ENCODE data around the gene CACNA1G.

CACNA1G gene

GRCh38 chr17:50521514-50521913 lies 39.0 kb upstream of the CACNA1G start:
- TF ChIP-seq TAF1 (IDR thresholded peaks at IDR 0.05; ENCODE audit: borderline replicate concordance, insufficient read depth, low read length) (no peak), FOXP2 (optimal IDR thresholded peaks at IDR 0.05; ENCODE audit: borderline replicate concordance, extremely low read depth, extremely low read length, insufficient read depth) (no peak), REST (IDR thresholded peaks at IDR 0.05; ENCODE audit: insufficient read depth in 1 of 2, low read depth in 2 of 2, low read length in 2 of 2) (no peak), SIN3A (IDR thresholded peaks at IDR 0.05; ENCODE audit: borderline replicate concordance, insufficient read depth, low read length) (no peak), POLR2AphosphoS5 (IDR thresholded peaks at IDR 0.05; ENCODE audit: low read depth, low read length) (no peak)

- no peak for TF ChIP-seq TAF1 (IDR thresholded peaks at IDR 0.05; ENCODE audit: borderline replicate concordance, insufficient read depth, low read length)
- no peak for TF ChIP-seq FOXP2 (optimal IDR thresholded peaks at IDR 0.05; ENCODE audit: borderline replicate concordance, extremely low read depth, extremely low read length, insufficient read depth)
- TF ChIP-seq POLR2AphosphoS5 (IDR thresholded peaks at IDR 0.05; ENCODE audit: low read depth, low read length), result no peak
- no peak for TF ChIP-seq SIN3A (IDR thresholded peaks at IDR 0.05; ENCODE audit: borderline replicate concordance, insufficient read depth, low read length)
- no peak for TF ChIP-seq REST (IDR thresholded peaks at IDR 0.05; ENCODE audit: insufficient read depth in 1 of 2, low read depth in 2 of 2, low read length in 2 of 2)
Observed at GRCh38 chr17:50522766-50523165, 37.7 kb upstream of the CACNA1G start.

GRCh38 chr17:50523208-50523607 lies 37.3 kb upstream of the CACNA1G start:
- TF ChIP-seq REST (IDR thresholded peaks at IDR 0.05; ENCODE audit: insufficient read depth in 1 of 2, low read depth in 2 of 2, low read length in 2 of 2), result no peak
- TF ChIP-seq FOXP2 (optimal IDR thresholded peaks at IDR 0.05; ENCODE audit: borderline replicate concordance, extremely low read depth, extremely low read length, insufficient read depth), result no peak
- TF ChIP-seq SIN3A (IDR thresholded peaks at IDR 0.05; ENCODE audit: borderline replicate concordance, insufficient read depth, low read length), result no peak
- no peak for TF ChIP-seq POLR2AphosphoS5 (IDR thresholded peaks at IDR 0.05; ENCODE audit: low read depth, low read length)
- TF ChIP-seq TAF1 (IDR thresholded peaks at IDR 0.05; ENCODE audit: borderline replicate concordance, insufficient read depth, low read length), result no peak

- no peak for TF ChIP-seq SIN3A (IDR thresholded peaks at IDR 0.05; ENCODE audit: borderline replicate concordance, insufficient read depth, low read length)
- TF ChIP-seq FOXP2 (optimal IDR thresholded peaks at IDR 0.05; ENCODE audit: borderline replicate concordance, extremely low read depth, extremely low read length, insufficient read depth), result no peak
- no peak for TF ChIP-seq POLR2AphosphoS5 (IDR thresholded peaks at IDR 0.05; ENCODE audit: low read depth, low read length)
- TF ChIP-seq TAF1 (IDR thresholded peaks at IDR 0.05; ENCODE audit: borderline replicate concordance, insufficient read depth, low read length), result no peak
- no peak for TF ChIP-seq REST (IDR thresholded peaks at IDR 0.05; ENCODE audit: insufficient read depth in 1 of 2, low read depth in 2 of 2, low read length in 2 of 2)
Observed at GRCh38 chr17:50524838-50525237, 35.7 kb upstream of the CACNA1G start.

Data from PFSK-1 (cell line).